Neural progenitor cell (in vitro differentiated cells): Measurements from ENCODE around the gene NAT9.

ENCODE experiments used
- EZH2 ChIP-seq: fragments of 200-600 bp; sonication (generic); IDR thresholded peaks from 2 replicates; pipeline ENCODE4 v1.6.1; 2017; ENCODE audit warnings: antibody characterized with exemption, mild to moderate bottlenecking, moderate library complexity
- EZH2phosphoT487 ChIP-seq: fragments of 200-600 bp; sonication (generic); IDR thresholded peaks from 2 replicates; pipeline ENCODE4 v1.6.1; 2017; ENCODE audit warnings: antibody characterized with exemption
- TF ChIP-seq, protein P1 (sequence below): fragments of 200-600 bp; sonication (generic); IDR thresholded peaks from 2 replicates; pipeline ENCODE4 v1.5.1; 2017; ENCODE audit warnings: antibody characterized with exemption, mild to moderate bottlenecking

DNA sequence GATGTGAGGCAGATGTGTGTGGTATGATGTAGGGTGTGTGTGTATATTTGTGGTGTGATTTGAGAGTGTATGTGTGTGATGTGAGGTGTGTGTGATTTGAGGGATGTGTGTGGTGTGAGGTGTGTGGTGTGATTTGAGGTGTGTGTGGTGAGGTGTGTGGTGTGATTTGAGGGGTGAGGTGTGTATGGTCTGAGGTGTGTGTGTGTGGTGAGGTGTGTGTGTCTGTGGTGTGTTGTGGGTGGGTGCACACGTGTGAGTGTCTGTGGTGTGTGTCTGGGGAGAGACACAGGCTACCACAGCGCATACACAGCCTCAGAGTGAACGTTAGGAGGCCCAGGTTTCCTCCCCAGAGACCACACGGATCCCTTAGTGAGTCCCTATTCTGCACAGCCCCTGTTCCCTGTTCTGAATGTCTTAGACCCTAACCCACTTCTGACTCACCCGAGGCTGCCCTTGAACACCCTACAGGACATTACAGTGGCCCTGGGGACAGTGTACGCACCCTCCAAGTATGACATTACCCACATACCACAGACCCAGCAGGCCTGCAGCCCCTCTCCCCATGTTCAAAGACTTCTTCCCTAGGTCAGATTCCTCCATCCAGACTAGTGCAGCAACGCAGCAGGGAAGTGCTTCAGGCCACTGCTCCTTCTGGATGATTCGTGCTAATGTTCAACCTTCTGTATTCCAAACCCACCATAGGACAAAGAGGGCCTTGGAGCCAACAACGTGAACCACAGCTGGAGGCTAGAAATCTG, 42.6 kb downstream of the NAT9 start:
- TF ChIP-seq, protein P1, sequence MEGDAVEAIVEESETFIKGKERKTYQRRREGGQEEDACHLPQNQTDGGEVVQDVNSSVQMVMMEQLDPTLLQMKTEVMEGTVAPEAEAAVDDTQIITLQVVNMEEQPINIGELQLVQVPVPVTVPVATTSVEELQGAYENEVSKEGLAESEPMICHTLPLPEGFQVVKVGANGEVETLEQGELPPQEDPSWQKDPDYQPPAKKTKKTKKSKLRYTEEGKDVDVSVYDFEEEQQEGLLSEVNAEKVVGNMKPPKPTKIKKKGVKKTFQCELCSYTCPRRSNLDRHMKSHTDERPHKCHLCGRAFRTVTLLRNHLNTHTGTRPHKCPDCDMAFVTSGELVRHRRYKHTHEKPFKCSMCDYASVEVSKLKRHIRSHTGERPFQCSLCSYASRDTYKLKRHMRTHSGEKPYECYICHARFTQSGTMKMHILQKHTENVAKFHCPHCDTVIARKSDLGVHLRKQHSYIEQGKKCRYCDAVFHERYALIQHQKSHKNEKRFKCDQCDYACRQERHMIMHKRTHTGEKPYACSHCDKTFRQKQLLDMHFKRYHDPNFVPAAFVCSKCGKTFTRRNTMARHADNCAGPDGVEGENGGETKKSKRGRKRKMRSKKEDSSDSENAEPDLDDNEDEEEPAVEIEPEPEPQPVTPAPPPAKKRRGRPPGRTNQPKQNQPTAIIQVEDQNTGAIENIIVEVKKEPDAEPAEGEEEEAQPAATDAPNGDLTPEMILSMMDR: no peak
- no peak for TF ChIP-seq EZH2
- no peak for TF ChIP-seq EZH2phosphoT487
